NCI-H748 (cell line): Measurements from ENCODE around the gene GNAI3.

Experiments
- DNase-seq: peaks from one replicate; lab custom pipeline; 2025; ENCODE audit not compliant: unreplicated experiment; lab: John Stamatoyannopoulos, UW

Gene GNAI3

GRCh38 chr1:109523706-109524105 lies 24.7 kb upstream of the GNAI3 start:
- no peak for DNase-seq

GRCh38 chr1:109527098-109527811 lies 21.2 kb upstream of the GNAI3 start:
- no peak for DNase-seq

GRCh38 chr1:109527846-109528695 lies 20.3 kb upstream of the GNAI3 start:
- DNase-seq, result no peak

GRCh38 chr1:109528712-109529111 lies 19.7 kb upstream of the GNAI3 start:
- DNase-seq, result no peak

- DNase-seq, result no peak
Measured at GRCh38 chr1:109529881-109530456, 18.4 kb upstream of the GNAI3 start.

GRCh38 chr1:109530457-109531087 lies 17.8 kb upstream of the GNAI3 start:
- DNase-seq, result no peak

- no peak for DNase-seq
Measured at GRCh38 chr1:109531380-109531779, 17.0 kb upstream of the GNAI3 start.

GRCh38 chr1:109531826-109532364 lies 16.5 kb upstream of the GNAI3 start:
- DNase-seq, result no peak

- DNase-seq, result peak; percentile 71
Measured at GRCh38 chr1:109532365-109533136, 15.9 kb upstream of the GNAI3 start.

GRCh38 chr1:109534307-109534858 lies 14.0 kb upstream of the GNAI3 start:
- no peak for DNase-seq

- DNase-seq, result no peak
Measured at GRCh38 chr1:109535481-109535880, 12.9 kb upstream of the GNAI3 start.

- DNase-seq, result no peak
Measured at GRCh38 chr1:109535971-109536491, 12.4 kb upstream of the GNAI3 start.

GRCh38 chr1:109537450-109538178 lies 10.8 kb upstream of the GNAI3 start:
- no peak for DNase-seq

- no peak for DNase-seq
Measured at GRCh38 chr1:109538827-109539555, 9.4 kb upstream of the GNAI3 start.

GRCh38 chr1:109539676-109540075 lies 8.7 kb upstream of the GNAI3 start, which contains the start of gene GPR61:
TSS of gene GPR61 (plus strand) at chr1:109539872. CDS start at chr1:109543023, 3,151 bp downstream.
- DNase-seq, result no peak

- no peak for DNase-seq
Measured at GRCh38 chr1:109541102-109541501, 7.3 kb upstream of the GNAI3 start.

GRCh38 chr1:109542657-109543056 lies 5.8 kb upstream of the GNAI3 start:
- no peak for DNase-seq

GRCh38 chr1:109543283-109543987 lies 5.0 kb upstream of the GNAI3 start:
- no peak for DNase-seq
